Bronchial epithelial cell (primary cell): ENCODE data around the gene C3orf22. TPM values are rescaled to one million over a fixed set of nuclear protein-coding genes. Genes with fewer than 3 reads are reported as not detected.
A peak's percentile ranks its signal among the peaks of the same experiment; 100 is the strongest.

ENCODE experiments used
- DNase-seq: peaks from one replicate; pipeline ENCODE4 v3.0.0-alpha.2; 2010; ENCODE audit warnings: low read depth
- FAIRE-seq: peaks from 2 replicates; lab custom pipeline; 2011; peaks lifted over from hg19 to GRCh38; lab: Jason Lieb, UNC
- H3K27me3 ChIP-seq: 2 replicates; pipeline ENCODE4 v1.5.1; 2011; ENCODE audit warnings: low read length; ENCODE audit not compliant: control insufficient read depth, insufficient read depth
- H3K36me3 ChIP-seq: 2 replicates; pipeline ENCODE4 v1.5.1; 2011; ENCODE audit warnings: low read length; ENCODE audit not compliant: control insufficient read depth, insufficient read depth
- H3K4me3 ChIP-seq: 2 replicates; pipeline ENCODE4 v1.5.1; 2011; ENCODE audit warnings: mild to moderate bottlenecking, low read depth, low read length, control low read depth
- CTCF ChIP-seq: IDR thresholded peaks from 2 replicates; pipeline ENCODE4 v1.5.1; 2011; ENCODE audit warnings: mild to moderate bottlenecking, moderate library complexity, low read length, control low read depth, inconsistent platforms; ENCODE audit not compliant: insufficient read depth, severe bottlenecking
- total RNA-seq: library from RNA; depleted of rRNA; stranded (reverse); fragments of >200 nt; gene quantifications from 2 replicates; pipeline ENCODE4 v1.2.1, GENCODE V29; 2014

C3orf22 gene
- total RNA-seq, 1 donor from 2014 or later = not detected

- FAIRE-seq (no peak), DNase-seq (no peak)
- no peak overlapping the region for H3K4me3 ChIP-seq
- peaks cover 6% of the 10 kb centered on the region for H3K27me3 ChIP-seq
- H3K36me3 ChIP-seq = no peaks in the 10 kb centered on the region
- no peak for TF ChIP-seq CTCF
These were observed 16.9 kb downstream of the C3orf22 start for GRCh38 chr3:126541628-126542339.

GRCh38 chr3:126540951-126541627 is 17.6 kb downstream of the C3orf22 start:
- TF ChIP-seq CTCF = no peak
- Histone ChIP-seq H3K36me3 (no peaks in the 10 kb centered on the region), H3K4me3 (no peak overlapping the region), H3K27me3 (peaks cover 5% of the 10 kb centered on the region)
- FAIRE-seq (no peak), DNase-seq (no peak)

GRCh38 chr3:126540342-126540849 is 18.3 kb downstream of the C3orf22 start:
- H3K27me3 ChIP-seq = peaks cover 5% of the 10 kb centered on the region
- H3K36me3 ChIP-seq = no peaks in the 10 kb centered on the region
- FAIRE-seq = peak; percentile 90
- DNase-seq = peak; percentile 89
- no peak overlapping the region for H3K4me3 ChIP-seq
- TF ChIP-seq CTCF = no peak

GRCh38 chr3:126539558-126540250 is 19.0 kb downstream of the C3orf22 start:
- FAIRE-seq = peak; percentile 99
- Histone ChIP-seq H3K36me3 (no peaks in the 10 kb centered on the region), H3K4me3 (no peak overlapping the region), H3K27me3 (peaks cover 7% of the 10 kb centered on the region)
- no peak for TF ChIP-seq CTCF
- no peak for DNase-seq

GRCh38 chr3:126538966-126539365 is 19.8 kb downstream of the C3orf22 start:
- DNase-seq (no peak), FAIRE-seq (no peak)
- Histone ChIP-seq H3K4me3 (no peak overlapping the region), H3K36me3 (no peaks in the 10 kb centered on the region), H3K27me3 (peaks cover 10% of the 10 kb centered on the region)
- no peak for TF ChIP-seq CTCF
